CD4-positive, alpha-beta T cell (primary cell): Measurements from ENCODE around the gene TMEM87A. TPM values are rescaled to one million over a fixed set of nuclear protein-coding genes. Genes with fewer than 3 reads are reported as not detected.
A peak's percentile ranks its signal among the peaks of the same experiment; 100 is the strongest.

Experiments used
- ATAC-seq: fragments of 200-7000 bp; cut with Tn5 transposase; one replicate; pipeline ENCODE4 v1.10.0; 2022; ENCODE audit warnings: mild to moderate bottlenecking; ENCODE audit not compliant: poor library complexity
- CTCF ChIA-PET: fragments of 350-600 bp; sonication (Branson Sonifier 250); formaldehyde crosslinking; loops from one replicate; lab custom pipeline; 2021; ENCODE audit warnings: antibody characterized with exemption, inconsistent platforms; lab: Charles Lee
- POLR2A ChIA-PET: fragments of 350-600 bp; sonication (Branson Sonifier 250); formaldehyde crosslinking; loops from one replicate; lab custom pipeline; 2021; ENCODE audit warnings: antibody characterized with exemption, inconsistent platforms; lab: Charles Lee
- DNase-seq, 14 experiments: peaks; one replicate each; pipeline ENCODE4 v3.0.0-alpha.2; 2013 to 2020; ENCODE audit warnings: mixed read lengths in 2 of 14
- H3K27ac ChIP-seq, 2 donors: one replicate each; pipeline versions ENCODE4 v1.5.1 to v1.7.0; 2013; ENCODE audit warnings: low read length in 2 of 2, low read depth in 1 of 2, mild to moderate bottlenecking in 1 of 2
- H3K27me3 ChIP-seq, 2 experiments: 1 replicate in 1 of 2; 2 replicates in 1 of 2; pipeline versions ENCODE4 v1.6.1 to v1.7.0; 2013; ENCODE audit warnings: low read length in 2 of 2, control low read depth in 1 of 2, mild to moderate bottlenecking in 1 of 2, moderate library complexity in 1 of 2; ENCODE audit not compliant: insufficient read depth in 2 of 2, control insufficient read depth in 1 of 2
- H3K36me3 ChIP-seq: one replicate; pipeline ENCODE4 v1.6.1; 2013; ENCODE audit warnings: low read length, control low read depth; ENCODE audit not compliant: insufficient read depth
- H3K4me1 ChIP-seq: one replicate; pipeline ENCODE4 v1.6.1; 2013; ENCODE audit warnings: low read length, control low read depth; ENCODE audit not compliant: insufficient read depth
- H3K4me3 ChIP-seq: one replicate; pipeline ENCODE4 v1.5.1; 2013; ENCODE audit warnings: mild to moderate bottlenecking, low read length, moderate library complexity
- H3K9me3 ChIP-seq, 2 experiments: 1 replicate in 1 of 2; 2 replicates in 1 of 2; pipeline versions ENCODE4 v1.6.1 to v1.7.0; 2013; ENCODE audit warnings: low read length in 2 of 2, mild to moderate bottlenecking in 2 of 2, control low read depth in 1 of 2, moderate library complexity in 1 of 2; ENCODE audit not compliant: control insufficient read depth in 1 of 2, insufficient read depth in 1 of 2
- H3K27ac Mint-ChIP-seq: one replicate; pipeline ENCODE4 v1.8.0; 2020; ENCODE audit warnings: mixed read lengths
- H3K27me3 Mint-ChIP-seq: one replicate; pipeline ENCODE4 v1.8.0; 2021; ENCODE audit warnings: mixed read lengths
- H3K36me3 Mint-ChIP-seq: one replicate; pipeline ENCODE4 v1.8.0; 2021; ENCODE audit warnings: low read depth, mixed read lengths
- H3K4me1 Mint-ChIP-seq: one replicate; pipeline ENCODE4 v1.8.0; 2021; ENCODE audit warnings: low read depth, mixed read lengths
- H3K4me3 Mint-ChIP-seq: one replicate; pipeline ENCODE4 v1.8.0; 2020; ENCODE audit warnings: mild to moderate bottlenecking, mixed read lengths
- H3K9me3 Mint-ChIP-seq: one replicate; pipeline ENCODE4 v1.8.0; 2020; ENCODE audit warnings: mixed read lengths
- CTCF ChIP-seq: fragments of 200-600 bp; IDR thresholded peaks from one replicate; pipeline ENCODE4 v1.8.0; 2022; ENCODE audit warnings: antibody characterized with exemption, mild to moderate bottlenecking
- intact Hi-C, 2 experiments: fragments of 100-400 bp; cut with DNase I in 1 of 2; cut with micrococcal nuclease in 1 of 2; formaldehyde crosslinking; loops; one replicate each; pipeline versions ENCODE4 v1.15.1 to v1.9.0; 2023 to 2025; cut with DNase I, micrococcal nuclease
- total RNA-seq, 174 experiments: library from RNA in 2 of 174; stranded (reverse) in 2 of 174; gene quantifications; one replicate each; pipeline ENCODE4 v1.2.3 and lab custom pipeline; 2021 to 2026

Gene TMEM87A
- total RNA-seq, 2 experiments from 2014 or later: 48.7 to 51.4 TPM

DNA sequence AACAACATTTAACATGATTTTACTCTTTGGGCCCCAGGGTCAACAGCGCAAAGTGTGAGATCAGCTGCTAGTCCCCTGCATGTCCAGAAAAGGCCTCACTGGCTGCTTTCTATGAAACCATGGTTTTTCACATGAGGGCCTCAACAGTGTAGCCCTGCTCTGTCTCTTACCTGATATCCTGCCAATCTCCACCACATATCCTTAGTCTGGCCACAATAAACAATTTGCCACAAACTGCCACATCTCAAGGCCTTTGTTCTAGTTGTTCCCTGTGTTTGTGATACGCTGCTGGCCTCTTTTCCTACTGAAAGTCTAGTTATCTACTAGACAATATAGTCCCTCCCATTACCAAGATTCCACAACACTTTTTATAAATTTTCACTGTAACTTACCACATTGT, 82.9 kb downstream of the TMEM87A start:
- Histone ChIP-seq H3K4me3 (no peak overlapping the region), H3K27ac (no peak overlapping the region), H3K9me3 (no peaks in the 10 kb centered on the region), H3K27me3 (no peaks in the 10 kb centered on the region), H3K4me1 (no peaks in the 10 kb centered on the region), H3K36me3 (peaks cover 74% of the 10 kb centered on the region)
- ChIA-PET POLR2A (no interaction called here), CTCF (interaction anchor here (0.6 kb wide), 1 partner anchor 1821 kb away, joined by 3 read pairs; no protein-coding TSS in a partner anchor)
- H3K36me3 Mint-ChIP-seq: peaks cover 81% of the 10 kb centered on the region
- no peaks in the 10 kb centered on the region for H3K9me3 Mint-ChIP-seq
- no peak for TF ChIP-seq CTCF
- intact Hi-C loops: no loop called here
- H3K4me1 Mint-ChIP-seq: peaks cover 21% of the 10 kb centered on the region
- H3K27me3 Mint-ChIP-seq: no peaks in the 10 kb centered on the region
- ATAC-seq: no peak
- peak overlapping the region; percentile 6 for H3K27ac Mint-ChIP-seq
- H3K4me3 Mint-ChIP-seq: no peak overlapping the region
- DNase-seq: no peak

GRCh38 chr15:42185801-42186200, 87.4 kb downstream of the TMEM87A start:
- Histone ChIP-seq H3K9me3 (no peaks in the 10 kb centered on the region), H3K4me3 (no peak overlapping the region), H3K27ac (no peak overlapping the region), H3K4me1 (no peaks in the 10 kb centered on the region), H3K27me3 (no peaks in the 10 kb centered on the region), H3K36me3 (peaks cover 91% of the 10 kb centered on the region)
- intact Hi-C loops: no loop called here
- Mint-ChIP-seq H3K9me3 (no peaks in the 10 kb centered on the region), H3K4me1 (peaks cover 7% of the 10 kb centered on the region), H3K27me3 (no peaks in the 10 kb centered on the region), H3K4me3 (no peak overlapping the region), H3K36me3 (peaks cover 89% of the 10 kb centered on the region), H3K27ac (no peak overlapping the region)
- no peak for ATAC-seq
- ChIA-PET POLR2A (no interaction called here), CTCF (no interaction called here)
- DNase-seq: no peak
- no peak for TF ChIP-seq CTCF

- Mint-ChIP-seq H3K36me3 (peaks cover 90% of the 10 kb centered on the region), H3K27ac (no peak overlapping the region), H3K27me3 (no peaks in the 10 kb centered on the region), H3K4me1 (no peaks in the 10 kb centered on the region), H3K9me3 (no peaks in the 10 kb centered on the region), H3K4me3 (no peak overlapping the region)
- TF ChIP-seq CTCF: no peak
- POLR2A ChIA-PET: no interaction called here
- no peak for ATAC-seq
- intact Hi-C loops: loop anchor here in 1 of 2 experiments (5.0 kb wide), 1 partner anchor 53 kb away; no protein-coding TSS in a partner anchor
- Histone ChIP-seq H3K4me1 (no peaks in the 10 kb centered on the region), H3K9me3 (no peaks in the 10 kb centered on the region), H3K36me3 (peaks cover 91% of the 10 kb centered on the region), H3K4me3 (no peak overlapping the region), H3K27me3 (no peaks in the 10 kb centered on the region), H3K27ac (no peak overlapping the region)
- DNase-seq: no peak
- CTCF ChIA-PET: no interaction called here
Observed at GRCh38 chr15:42184736-42185135, 88.5 kb downstream of the TMEM87A start.
